Peyer's patch (tissue), 4 donors: ENCODE measurements around the gene GRK6.

Source experiments
- POLR2A ChIP-seq, 2 donors: fragments of 450-650 bp; IDR thresholded peaks; one replicate each; pipeline ENCODE4 v1.5.1; 2017; ENCODE audit warnings: antibody characterized with exemption in 2 of 2, mild to moderate bottlenecking in 2 of 2, moderate library complexity in 2 of 2
- TF ChIP-seq, protein P1 (sequence below), 6 experiments: fragments of 450-650 bp in 4 of 6; fragments of 200-600 bp in 2 of 6; sonication (generic) in 1 of 6; IDR thresholded peaks; one replicate each; pipeline ENCODE4 v1.5.1; 2017 to 2019; ENCODE audit warnings: antibody characterized with exemption in 6 of 6, mild to moderate bottlenecking in 3 of 6, moderate library complexity in 1 of 6

DNA sequence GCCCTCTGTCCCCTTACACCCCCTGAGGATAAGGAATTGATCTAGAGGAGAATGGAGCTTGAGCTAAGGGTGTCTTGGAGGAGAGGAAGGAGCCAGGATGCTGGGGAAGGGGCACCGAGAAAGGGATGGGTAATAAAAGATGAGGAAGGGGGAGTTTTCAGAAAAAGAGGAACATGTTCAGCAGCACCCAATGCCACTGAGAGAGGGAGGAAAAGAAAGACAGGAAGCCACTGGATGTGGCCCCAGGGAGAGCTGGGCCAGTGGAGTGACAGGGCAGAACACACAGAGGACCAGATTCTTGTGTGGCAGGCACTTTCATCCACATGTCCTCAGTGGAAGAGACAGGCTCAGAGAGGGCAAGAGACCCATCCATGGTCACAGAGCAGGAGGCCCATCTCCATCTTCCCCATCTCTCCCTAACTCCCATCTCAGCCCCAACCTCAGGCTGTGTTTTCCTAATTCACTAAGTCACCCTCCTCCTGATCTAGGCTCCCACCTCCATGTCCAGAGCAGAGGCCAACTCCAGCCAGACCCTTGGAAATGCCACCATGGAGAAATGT, 33.2 kb upstream of the GRK6 start:
- TF ChIP-seq, protein P1, sequence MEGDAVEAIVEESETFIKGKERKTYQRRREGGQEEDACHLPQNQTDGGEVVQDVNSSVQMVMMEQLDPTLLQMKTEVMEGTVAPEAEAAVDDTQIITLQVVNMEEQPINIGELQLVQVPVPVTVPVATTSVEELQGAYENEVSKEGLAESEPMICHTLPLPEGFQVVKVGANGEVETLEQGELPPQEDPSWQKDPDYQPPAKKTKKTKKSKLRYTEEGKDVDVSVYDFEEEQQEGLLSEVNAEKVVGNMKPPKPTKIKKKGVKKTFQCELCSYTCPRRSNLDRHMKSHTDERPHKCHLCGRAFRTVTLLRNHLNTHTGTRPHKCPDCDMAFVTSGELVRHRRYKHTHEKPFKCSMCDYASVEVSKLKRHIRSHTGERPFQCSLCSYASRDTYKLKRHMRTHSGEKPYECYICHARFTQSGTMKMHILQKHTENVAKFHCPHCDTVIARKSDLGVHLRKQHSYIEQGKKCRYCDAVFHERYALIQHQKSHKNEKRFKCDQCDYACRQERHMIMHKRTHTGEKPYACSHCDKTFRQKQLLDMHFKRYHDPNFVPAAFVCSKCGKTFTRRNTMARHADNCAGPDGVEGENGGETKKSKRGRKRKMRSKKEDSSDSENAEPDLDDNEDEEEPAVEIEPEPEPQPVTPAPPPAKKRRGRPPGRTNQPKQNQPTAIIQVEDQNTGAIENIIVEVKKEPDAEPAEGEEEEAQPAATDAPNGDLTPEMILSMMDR (IDR thresholded peaks at IDR 0.05) = no peak
- no peak for TF ChIP-seq POLR2A (IDR thresholded peaks at IDR 0.05)
